SJCRH30 (cell line): ENCODE data around the gene KHDC4. TPM values are rescaled to one million over a fixed set of nuclear protein-coding genes. Genes with fewer than 3 reads are reported as not detected.
A peak's percentile ranks its signal among the peaks of the same experiment; 100 is the strongest.

Experiments used
- DNase-seq, 2 experiments: peaks; one replicate each; pipeline ENCODE4 v3.0.0-alpha.2; 2015 to 2020
- H3K27ac ChIP-seq: fragments of 250-450 bp; sonication (Bioruptor Pico); 2 replicates; pipeline ENCODE4 v1.5.1; 2020; ENCODE audit warnings: mild to moderate bottlenecking, moderate library complexity
- H3K27me3 ChIP-seq: fragments of 250-450 bp; sonication (Bioruptor Pico); 2 replicates; pipeline ENCODE4 v1.5.1; 2020; ENCODE audit warnings: mild to moderate bottlenecking, moderate library complexity
- H3K36me3 ChIP-seq: fragments of 250-450 bp; sonication (Bioruptor Pico); 2 replicates; pipeline ENCODE4 v1.5.1; 2020; ENCODE audit warnings: mild to moderate bottlenecking, moderate library complexity
- H3K4me1 ChIP-seq: fragments of 250-450 bp; sonication (Bioruptor Pico); 2 replicates; pipeline ENCODE4 v1.5.1; 2020; ENCODE audit warnings: mild to moderate bottlenecking, moderate library complexity
- H3K4me3 ChIP-seq: fragments of 250-450 bp; sonication (Bioruptor Pico); 2 replicates; pipeline ENCODE4 v1.5.1; 2020; ENCODE audit warnings: mild to moderate bottlenecking, moderate library complexity
- H3K9me3 ChIP-seq: fragments of 250-450 bp; sonication (Bioruptor Pico); replicated peaks from 2 replicates; pipeline ENCODE4 v1.5.1; 2020; ENCODE audit warnings: mild to moderate bottlenecking, moderate library complexity
- total RNA-seq: library from RNA; depleted of rRNA; stranded (reverse); fragments of >200 nt; shearing (Covaris generic); gene quantifications from 2 replicates; pipeline ENCODE4 v1.2.3, GENCODE V29; 2014

The KHDC4 gene
- total RNA-seq, 1 experiment from 2014 or later, result 52.1 TPM

GRCh38 chr1:155974208-155975115 is 40.2 kb upstream of the KHDC4 start:
- peaks cover 37% of the 10 kb centered on the region for H3K4me1 ChIP-seq
- H3K9me3 ChIP-seq, result no peaks in the 10 kb centered on the region
- no peak for DNase-seq
- peaks cover 24% of the 10 kb centered on the region; the same call in 1 of the 2 replicates for H3K36me3 ChIP-seq
- peak overlapping the region; percentile 96 for H3K27ac ChIP-seq
- no peaks in the 10 kb centered on the region for H3K27me3 ChIP-seq
- H3K4me3 ChIP-seq, result peak overlapping the region; percentile 97

GRCh38 chr1:155973723-155974122 is 39.5 kb upstream of the KHDC4 start:
- peaks cover 24% of the 10 kb centered on the region; the same call in 1 of the 2 replicates for H3K36me3 ChIP-seq
- DNase-seq, result no peak
- no peaks in the 10 kb centered on the region for H3K27me3 ChIP-seq
- no peak overlapping the region for H3K27ac ChIP-seq
- peaks cover 44% of the 10 kb centered on the region for H3K4me1 ChIP-seq
- H3K4me3 ChIP-seq, result no peak overlapping the region
- H3K9me3 ChIP-seq, result no peaks in the 10 kb centered on the region

GRCh38 chr1:155971910-155972809 is 37.9 kb upstream of the KHDC4 start:
- Histone ChIP-seq H3K36me3 (peaks cover 32% of the 10 kb centered on the region), H3K27me3 (no peaks in the 10 kb centered on the region), H3K4me1 (peaks cover 57% of the 10 kb centered on the region), H3K4me3 (no peak overlapping the region), H3K27ac (no peak overlapping the region), H3K9me3 (no peaks in the 10 kb centered on the region)
- DNase-seq, result no peak

GRCh38 chr1:155970531-155971167 is 36.4 kb upstream of the KHDC4 start:
- no peak overlapping the region for H3K4me3 ChIP-seq
- H3K27ac ChIP-seq, result peak overlapping the region; percentile 91
- peak; percentile 81 to 82 for DNase-seq
- H3K4me1 ChIP-seq, result peaks cover 65% of the 10 kb centered on the region
- no peaks in the 10 kb centered on the region for H3K27me3 ChIP-seq
- no peaks in the 10 kb centered on the region for H3K9me3 ChIP-seq
- H3K36me3 ChIP-seq, result peaks cover 44% of the 10 kb centered on the region

- Histone ChIP-seq H3K36me3 (peaks cover 49% of the 10 kb centered on the region), H3K27me3 (no peaks in the 10 kb centered on the region), H3K4me1 (peaks cover 52% of the 10 kb centered on the region), H3K9me3 (no peaks in the 10 kb centered on the region), H3K27ac (peak overlapping the region; percentile 91), H3K4me3 (no peak overlapping the region)
- no peak for DNase-seq
These were observed 35.2 kb upstream of the KHDC4 start for GRCh38 chr1:155969377-155969791.

GRCh38 chr1:155968670-155969069 is 34.5 kb upstream of the KHDC4 start:
- Histone ChIP-seq H3K4me3 (no peak overlapping the region), H3K9me3 (no peaks in the 10 kb centered on the region), H3K27ac (peak overlapping the region; percentile 91), H3K36me3 (peaks cover 49% of the 10 kb centered on the region), H3K27me3 (no peaks in the 10 kb centered on the region), H3K4me1 (peaks cover 48% of the 10 kb centered on the region)
- DNase-seq, result peak; percentile 99

- DNase-seq, result no peak
These were observed 33.8 kb upstream of the KHDC4 start for GRCh38 chr1:155968051-155968400.

GRCh38 chr1:155967341-155968050 is 33.3 kb upstream of the KHDC4 start:
- no peaks in the 10 kb centered on the region for H3K9me3 ChIP-seq
- no peak for DNase-seq
- H3K36me3 ChIP-seq, result peaks cover 57% of the 10 kb centered on the region
- no peak overlapping the region for H3K4me3 ChIP-seq
- H3K27me3 ChIP-seq, result no peaks in the 10 kb centered on the region
- H3K27ac ChIP-seq, result peak overlapping the region; percentile 91
- peaks cover 52% of the 10 kb centered on the region for H3K4me1 ChIP-seq

More at GRCh38 chr1:155968051-155968400, 33.8 kb upstream of the KHDC4 start:
- Histone ChIP-seq H3K4me1 (peaks cover 48% of the 10 kb centered on the region), H3K9me3 (no peaks in the 10 kb centered on the region), H3K27ac (peak overlapping the region; percentile 91), H3K36me3 (peaks cover 55% of the 10 kb centered on the region), H3K4me3 (no peak overlapping the region), H3K27me3 (no peaks in the 10 kb centered on the region)

GRCh38 chr1:155966750-155967149 is 32.5 kb upstream of the KHDC4 start:
- Histone ChIP-seq H3K27me3 (no peaks in the 10 kb centered on the region), H3K27ac (peak overlapping the region; percentile 91; the same call in 1 of the 2 replicates), H3K4me3 (no peak overlapping the region), H3K9me3 (no peaks in the 10 kb centered on the region), H3K36me3 (peaks cover 64% of the 10 kb centered on the region), H3K4me1 (peaks cover 60% of the 10 kb centered on the region)
- DNase-seq, result no peak

GRCh38 chr1:155966135-155966534 is 31.9 kb upstream of the KHDC4 start:
- Histone ChIP-seq H3K4me3 (no peak overlapping the region), H3K27me3 (no peaks in the 10 kb centered on the region), H3K9me3 (no peaks in the 10 kb centered on the region), H3K27ac (no peak overlapping the region), H3K4me1 (peaks cover 62% of the 10 kb centered on the region), H3K36me3 (peaks cover 69% of the 10 kb centered on the region)
- peak in 1 of 2 experiments; percentile 36 for DNase-seq

- H3K27ac ChIP-seq, result no peak overlapping the region
- H3K27me3 ChIP-seq, result no peaks in the 10 kb centered on the region
- no peaks in the 10 kb centered on the region for H3K9me3 ChIP-seq
- H3K4me3 ChIP-seq, result no peak overlapping the region
- peaks cover 81% of the 10 kb centered on the region for H3K36me3 ChIP-seq
- no peak for DNase-seq
- peaks cover 48% of the 10 kb centered on the region for H3K4me1 ChIP-seq
These were observed 30.0 kb upstream of the KHDC4 start for GRCh38 chr1:155964193-155964592.

- no peak for DNase-seq
- no peak overlapping the region for H3K4me3 ChIP-seq
- peaks cover 91% of the 10 kb centered on the region for H3K36me3 ChIP-seq
- no peaks in the 10 kb centered on the region for H3K27me3 ChIP-seq
- H3K9me3 ChIP-seq, result no peaks in the 10 kb centered on the region
- peaks cover 35% of the 10 kb centered on the region for H3K4me1 ChIP-seq
- no peak overlapping the region for H3K27ac ChIP-seq
These were observed 28.5 kb upstream of the KHDC4 start for GRCh38 chr1:155962599-155963211.

GRCh38 chr1:155961937-155962336 is 27.7 kb upstream of the KHDC4 start:
- H3K27ac ChIP-seq, result no peak overlapping the region
- H3K4me3 ChIP-seq, result no peak overlapping the region
- H3K27me3 ChIP-seq, result no peaks in the 10 kb centered on the region
- H3K9me3 ChIP-seq, result no peaks in the 10 kb centered on the region
- peaks cover 28% of the 10 kb centered on the region for H3K4me1 ChIP-seq
- no peak for DNase-seq
- peaks cover 91% of the 10 kb centered on the region for H3K36me3 ChIP-seq
